Coronary artery (tissue), 2 donors: ENCODE data around the gene USH1C.

Source experiments
- DNase-seq: peaks from one replicate; pipeline ENCODE4 v3.0.0-alpha.2; 2017; ENCODE audit warnings: low spot score
- H3K27ac ChIP-seq, 2 donors: fragments of 200-600 bp; sonication (generic); one replicate each; pipeline ENCODE4 v1.5.1; 2016 to 2019
- H3K4me3 ChIP-seq: fragments of 200-600 bp; sonication (generic); 2 replicates; pipeline ENCODE4 v1.5.1; 2016; ENCODE audit warnings: mild to moderate bottlenecking, moderate library complexity
- TF ChIP-seq, protein P1 (sequence below): fragments of 200-600 bp; sonication (generic); IDR thresholded peaks from one replicate; pipeline ENCODE4 v1.5.1; 2019; ENCODE audit warnings: antibody characterized with exemption

Gene USH1C

DNA sequence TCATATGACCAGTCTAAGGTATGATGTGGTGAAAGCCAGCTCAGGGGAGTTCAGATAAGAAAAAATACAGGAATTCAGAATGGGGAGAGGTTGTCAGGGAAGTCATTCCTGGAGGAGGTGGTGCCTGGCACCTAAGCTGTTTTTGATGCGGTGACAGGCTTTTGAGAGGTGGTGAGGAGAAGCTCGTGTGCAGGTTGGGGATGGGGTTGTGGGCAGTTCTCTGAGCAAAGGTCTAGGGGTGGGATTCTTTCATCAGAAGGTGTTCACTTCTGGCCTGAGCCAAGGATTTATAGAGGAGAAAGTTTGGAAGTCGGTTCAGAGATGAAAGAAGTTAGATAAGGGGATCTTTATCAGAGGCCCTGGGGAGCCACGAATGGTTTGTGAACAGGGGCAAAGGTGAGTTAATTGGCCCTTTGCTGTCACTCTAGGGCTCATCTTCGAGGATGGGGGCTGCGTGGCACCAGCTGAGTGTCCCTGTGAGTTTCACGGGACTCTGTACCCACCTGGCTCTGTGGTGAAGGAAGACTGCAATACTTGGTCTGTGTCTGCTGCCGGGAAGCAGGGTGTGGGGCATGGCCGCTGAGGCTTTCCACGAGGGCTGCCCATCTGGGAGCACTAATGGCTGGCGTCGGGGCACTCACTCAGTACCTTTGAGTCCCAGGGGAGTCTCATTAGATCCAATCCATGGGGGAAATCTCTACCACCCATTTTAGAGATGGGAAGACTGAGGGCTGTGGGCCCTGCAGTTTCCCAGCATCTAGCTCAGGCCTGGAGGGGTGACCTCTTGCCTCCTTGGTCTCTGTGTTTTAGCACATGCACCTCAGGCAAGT lies 16.3 kb upstream of the USH1C start:
- Histone ChIP-seq H3K4me3 (no peak overlapping the region), H3K27ac (no peak overlapping the region)
- TF ChIP-seq, protein P1, sequence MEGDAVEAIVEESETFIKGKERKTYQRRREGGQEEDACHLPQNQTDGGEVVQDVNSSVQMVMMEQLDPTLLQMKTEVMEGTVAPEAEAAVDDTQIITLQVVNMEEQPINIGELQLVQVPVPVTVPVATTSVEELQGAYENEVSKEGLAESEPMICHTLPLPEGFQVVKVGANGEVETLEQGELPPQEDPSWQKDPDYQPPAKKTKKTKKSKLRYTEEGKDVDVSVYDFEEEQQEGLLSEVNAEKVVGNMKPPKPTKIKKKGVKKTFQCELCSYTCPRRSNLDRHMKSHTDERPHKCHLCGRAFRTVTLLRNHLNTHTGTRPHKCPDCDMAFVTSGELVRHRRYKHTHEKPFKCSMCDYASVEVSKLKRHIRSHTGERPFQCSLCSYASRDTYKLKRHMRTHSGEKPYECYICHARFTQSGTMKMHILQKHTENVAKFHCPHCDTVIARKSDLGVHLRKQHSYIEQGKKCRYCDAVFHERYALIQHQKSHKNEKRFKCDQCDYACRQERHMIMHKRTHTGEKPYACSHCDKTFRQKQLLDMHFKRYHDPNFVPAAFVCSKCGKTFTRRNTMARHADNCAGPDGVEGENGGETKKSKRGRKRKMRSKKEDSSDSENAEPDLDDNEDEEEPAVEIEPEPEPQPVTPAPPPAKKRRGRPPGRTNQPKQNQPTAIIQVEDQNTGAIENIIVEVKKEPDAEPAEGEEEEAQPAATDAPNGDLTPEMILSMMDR, result no peak
- peak; percentile 56 for DNase-seq

DNA sequence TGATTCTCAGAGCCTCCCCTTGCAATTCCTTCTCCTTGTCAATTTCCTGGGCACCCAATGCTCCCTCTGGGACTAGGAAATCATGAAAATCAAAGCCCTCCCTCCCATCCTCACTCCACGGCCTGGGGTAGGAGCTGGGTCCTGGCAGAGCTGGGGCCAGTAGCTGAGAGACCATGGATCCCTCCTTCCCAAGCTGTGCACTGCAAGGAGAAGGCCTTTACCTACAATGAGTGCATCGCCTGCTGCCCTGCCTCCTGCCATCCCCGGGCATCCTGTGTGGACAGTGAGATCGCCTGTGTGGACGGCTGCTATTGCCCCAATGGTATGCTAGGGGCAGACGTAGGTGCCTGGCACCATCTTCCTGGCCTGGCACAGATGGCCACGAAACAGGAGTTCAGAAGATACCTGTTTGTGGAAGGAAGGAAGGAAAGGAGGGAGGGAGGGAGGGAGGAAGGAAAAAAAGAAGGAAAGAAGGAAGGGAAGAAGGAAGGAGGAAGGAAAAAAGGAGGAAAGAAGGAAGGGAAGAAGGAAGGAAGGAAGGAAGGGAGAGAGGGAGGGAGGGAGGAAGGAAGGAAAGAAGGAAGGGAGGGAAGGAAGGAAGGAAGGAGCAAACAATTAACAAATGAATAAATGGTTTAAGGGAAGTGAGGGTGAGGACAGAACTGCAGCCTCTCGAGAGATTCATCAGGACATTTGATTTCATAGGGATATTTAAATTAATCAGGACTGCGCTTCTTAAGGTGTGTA lies 15.3 kb upstream of the USH1C start:
- TF ChIP-seq, protein P1, result no peak
- H3K4me3 ChIP-seq, result no peak overlapping the region
- no peak overlapping the region for H3K27ac ChIP-seq
- peak; percentile 47 for DNase-seq

DNA sequence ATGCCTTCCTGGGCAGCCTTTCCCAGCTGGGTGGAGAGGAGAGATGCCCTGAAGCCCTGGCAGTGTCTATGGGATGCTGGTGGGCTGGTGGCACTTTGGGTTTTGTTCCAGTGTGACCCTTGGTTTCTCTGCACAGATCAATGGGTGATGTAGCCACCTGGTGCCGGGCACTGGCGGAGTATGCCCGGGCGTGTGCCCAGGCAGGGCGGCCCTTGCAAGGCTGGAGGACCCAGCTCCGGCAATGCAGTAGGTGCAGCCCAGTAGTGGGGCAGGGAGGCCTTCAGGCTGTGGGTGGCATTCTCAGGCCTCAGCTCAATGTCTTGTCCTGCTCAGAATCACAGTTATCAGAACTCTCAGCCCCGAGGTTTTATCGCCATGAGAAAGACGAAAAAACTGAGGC lies 14.7 kb upstream of the USH1C start:
- Histone ChIP-seq H3K27ac (no peak overlapping the region), H3K4me3 (no peak overlapping the region)
- peak; percentile 50 for DNase-seq
- TF ChIP-seq, protein P1, result no peak

DNA sequence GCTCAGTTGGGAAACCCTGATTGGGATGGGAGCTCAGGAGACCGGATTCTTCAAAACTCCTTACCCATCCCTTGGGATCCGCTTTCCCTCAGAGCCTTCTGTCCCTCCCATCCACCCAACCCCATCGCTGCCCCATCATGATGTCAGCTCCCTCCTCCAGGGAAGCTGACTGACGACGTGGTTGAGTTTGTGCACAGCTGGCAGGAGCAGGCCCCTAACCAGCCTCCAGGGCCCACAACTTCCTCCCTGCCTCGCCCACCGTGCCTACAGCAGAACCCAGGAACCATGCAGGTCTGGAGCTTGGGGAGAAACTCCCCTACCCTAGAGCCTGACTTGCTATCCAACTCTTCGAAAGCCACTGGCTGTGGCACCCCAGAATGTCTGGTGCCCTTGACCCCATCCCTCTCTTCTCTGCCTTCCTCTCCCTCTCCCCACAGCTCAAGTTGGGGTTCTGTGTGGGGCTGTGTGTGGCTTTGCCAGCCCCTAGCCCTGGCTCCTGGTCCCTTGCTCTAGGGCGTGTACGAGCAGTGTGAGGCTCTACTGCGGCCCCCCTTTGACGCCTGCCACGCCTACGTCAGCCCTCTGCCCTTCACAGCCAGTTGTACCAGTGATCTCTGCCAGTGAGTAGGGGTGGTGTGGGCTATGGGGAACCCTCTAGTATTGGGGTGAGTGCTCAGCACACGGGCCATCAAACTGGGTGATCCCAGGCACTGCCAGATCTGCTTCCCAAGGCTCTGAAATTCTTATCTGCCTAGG lies 14.0 kb upstream of the USH1C start:
- Histone ChIP-seq H3K27ac (no peak overlapping the region), H3K4me3 (no peak overlapping the region)
- TF ChIP-seq, protein P1, result no peak
- no peak for DNase-seq

DNA sequence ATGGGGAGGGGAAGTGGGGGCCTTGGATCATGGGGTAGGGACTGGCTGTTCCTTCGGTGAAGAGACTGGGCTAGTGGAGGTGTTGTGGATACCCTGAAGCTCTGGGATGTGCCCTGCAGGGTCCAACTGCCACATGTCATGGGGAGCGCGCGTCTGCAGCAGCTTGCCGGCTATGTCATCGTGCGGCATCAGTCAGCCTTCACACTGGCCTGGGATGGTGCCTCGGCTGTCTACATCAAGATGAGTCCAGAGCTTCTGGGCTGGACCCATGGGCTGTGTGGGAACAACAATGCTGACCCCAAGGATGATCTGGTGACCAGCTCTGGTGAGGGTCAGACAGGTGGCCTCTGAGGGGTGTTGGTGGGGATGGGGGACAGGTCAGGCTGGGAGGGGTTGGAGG lies 12.8 kb upstream of the USH1C start:
- no peak for DNase-seq
- TF ChIP-seq, protein P1, result no peak
- Histone ChIP-seq H3K4me3 (no peak overlapping the region), H3K27ac (no peak overlapping the region)

DNA sequence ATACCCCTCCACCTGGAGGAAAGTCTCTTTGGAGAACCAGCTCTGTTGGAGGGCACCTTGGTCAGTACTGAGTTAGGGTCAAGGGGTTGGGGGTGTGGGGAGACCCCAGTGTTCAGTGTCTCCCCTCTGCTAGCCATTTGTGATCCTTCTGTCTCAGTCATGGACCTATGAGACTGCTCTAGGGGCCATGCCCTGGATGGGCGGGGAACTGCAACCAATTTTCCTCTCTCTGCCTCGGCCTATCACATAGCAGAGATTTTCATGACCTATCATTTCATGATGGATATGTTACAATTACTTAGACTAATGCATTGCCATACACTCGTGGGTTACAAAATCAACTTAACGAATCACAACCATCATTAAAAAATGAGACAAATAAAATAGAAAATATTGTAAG lies 10.3 kb upstream of the USH1C start:
- H3K4me3 ChIP-seq, result no peak overlapping the region
- DNase-seq, result no peak
- no peak overlapping the region for H3K27ac ChIP-seq

More for the DNA sequence above, 10.3 kb upstream of the USH1C start:
- TF ChIP-seq, protein P1, result no peak
